K562 (cell line): ENCODE results near the gene BICC1.

ENCODE experiments used
- ARHGAP35 ChIP-seq: fragments of 450-650 bp; IDR thresholded peaks from 2 replicates; pipeline ENCODE4 v1.6.1; 2018; ENCODE audit not compliant: partially characterized antibody
- CHD2 ChIP-seq: IDR thresholded peaks from 2 replicates; pipeline ENCODE4 v1.6.1; 2011; ENCODE audit warnings: low read depth, low read length
- CHD4 ChIP-seq: fragments of 200-600 bp; sonication (generic); IDR thresholded peaks from 3 replicates; pipeline ENCODE4 v1.6.1; 2012; ENCODE audit warnings: low read depth, mild to moderate bottlenecking, mixed read lengths, low read length, inconsistent platforms; ENCODE audit not compliant: insufficient read depth, insufficient replicate concordance, poor library complexity, severe bottlenecking
- CREM ChIP-seq: IDR thresholded peaks from 2 replicates; pipeline ENCODE4 v1.6.1; 2014; ENCODE audit warnings: antibody characterized with exemption, low read depth
- MAFG ChIP-seq: fragments of 450-650 bp; conservative IDR thresholded peaks from 2 replicates; pipeline ENCODE4 v1.6.1; 2016; ENCODE audit warnings: missing genetic modification characterization, missing compliant biosample characterization
- MTA3 ChIP-seq: fragments of 450-650 bp; formaldehyde crosslinking; IDR thresholded peaks from 2 replicates; pipeline ENCODE4 v1.6.1; 2017; ENCODE audit warnings: mild to moderate bottlenecking, borderline replicate concordance
- NR3C1 ChIP-seq: sonication (generic); formaldehyde crosslinking; IDR thresholded peaks from 2 replicates; pipeline ENCODE4 v1.8.1; 2022; ENCODE audit warnings: missing genetic modification reagents
- POLR2A ChIP-seq: fragments of 450-650 bp; conservative IDR thresholded peaks from 2 replicates; pipeline ENCODE4 v1.6.1; 2016
- POLR2H ChIP-seq: IDR thresholded peaks from 2 replicates; pipeline ENCODE4 v1.6.1; 2016; ENCODE audit warnings: missing genetic modification characterization, low read depth, mild to moderate bottlenecking, control low read depth, missing compliant biosample characterization, moderate library complexity
- TF ChIP-seq, protein P1 (sequence below), 2 experiments: fragments of 450-650 bp in 1 of 2; sonication (generic) in 1 of 2; formaldehyde crosslinking in 1 of 2; IDR thresholded peaks in 1 of 2; conservative IDR thresholded peaks in 1 of 2; 2 replicates each; pipeline versions ENCODE4 v1.6.1 to v1.8.1; 2016 to 2023; ENCODE audit warnings: mild to moderate bottlenecking in 2 of 2, moderate library complexity in 2 of 2, inconsistent platforms in 1 of 2, missing genetic modification reagents in 1 of 2
- TF ChIP-seq, protein P2 (sequence below): sonication (generic); formaldehyde crosslinking; IDR thresholded peaks from 2 replicates; pipeline ENCODE4 v1.9.0; 2022; ENCODE audit warnings: mild to moderate bottlenecking, missing genetic modification reagents
- TF ChIP-seq, protein P3 (sequence below), 3 experiments: fragments of 200-800 bp in 1 of 3; fragments of 250-450 bp in 1 of 3; fragments of 450-650 bp in 1 of 3; sonication (Bioruptor Pico) in 1 of 3; sonication (Bioruptor generic) in 1 of 3; formaldehyde crosslinking in 1 of 3; IDR thresholded peaks; 2 replicates each; pipeline versions ENCODE4 v1.6.1 to v1.8.0; 2016 to 2022; ENCODE audit warnings: mild to moderate bottlenecking in 2 of 3, missing genetic modification characterization in 2 of 3, missing compliant biosample characterization in 1 of 3, moderate library complexity in 1 of 3

DNA sequence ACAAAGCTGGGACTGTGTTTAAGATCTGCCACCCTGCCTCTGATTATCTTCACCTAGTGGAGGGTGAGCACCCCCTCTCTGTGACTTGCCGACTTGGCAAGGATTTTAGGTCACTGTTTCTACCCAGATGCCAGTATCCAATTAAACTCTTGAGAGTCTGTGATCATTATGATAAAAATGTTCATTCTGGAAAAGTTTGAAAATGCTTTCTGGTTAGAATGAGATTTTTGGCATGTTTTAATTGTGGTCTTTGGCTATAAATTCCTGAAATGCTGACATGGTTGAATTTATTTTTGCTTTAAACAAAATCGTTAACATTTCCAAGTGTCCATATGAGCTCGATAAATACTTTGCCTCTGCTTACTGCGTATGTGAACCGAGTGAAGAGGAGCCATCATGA, 221.4 kb downstream of the BICC1 start:
- TF ChIP-seq NR3C1: no peak
- TF ChIP-seq MAFG (tag): no peak
- no peak for TF ChIP-seq CHD2
- TF ChIP-seq, protein P1, sequence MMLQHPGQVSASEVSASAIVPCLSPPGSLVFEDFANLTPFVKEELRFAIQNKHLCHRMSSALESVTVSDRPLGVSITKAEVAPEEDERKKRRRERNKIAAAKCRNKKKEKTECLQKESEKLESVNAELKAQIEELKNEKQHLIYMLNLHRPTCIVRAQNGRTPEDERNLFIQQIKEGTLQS (IDR thresholded peaks at IDR 0.05): no peak
- TF ChIP-seq, protein P1 (CRISPR knock-in tag; conservative IDR thresholded peaks at IDR 0.05): no peak
- TF ChIP-seq CREM: no peak
- no peak for TF ChIP-seq CHD4
- TF ChIP-seq POLR2H: no peak
- no peak for TF ChIP-seq ARHGAP35
- no peak for TF ChIP-seq MTA3
- TF ChIP-seq, protein P2, sequence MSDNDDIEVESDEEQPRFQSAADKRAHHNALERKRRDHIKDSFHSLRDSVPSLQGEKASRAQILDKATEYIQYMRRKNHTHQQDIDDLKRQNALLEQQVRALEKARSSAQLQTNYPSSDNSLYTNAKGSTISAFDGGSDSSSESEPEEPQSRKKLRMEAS (CRISPR knock-in tag): no peak
- TF ChIP-seq, protein P3, sequence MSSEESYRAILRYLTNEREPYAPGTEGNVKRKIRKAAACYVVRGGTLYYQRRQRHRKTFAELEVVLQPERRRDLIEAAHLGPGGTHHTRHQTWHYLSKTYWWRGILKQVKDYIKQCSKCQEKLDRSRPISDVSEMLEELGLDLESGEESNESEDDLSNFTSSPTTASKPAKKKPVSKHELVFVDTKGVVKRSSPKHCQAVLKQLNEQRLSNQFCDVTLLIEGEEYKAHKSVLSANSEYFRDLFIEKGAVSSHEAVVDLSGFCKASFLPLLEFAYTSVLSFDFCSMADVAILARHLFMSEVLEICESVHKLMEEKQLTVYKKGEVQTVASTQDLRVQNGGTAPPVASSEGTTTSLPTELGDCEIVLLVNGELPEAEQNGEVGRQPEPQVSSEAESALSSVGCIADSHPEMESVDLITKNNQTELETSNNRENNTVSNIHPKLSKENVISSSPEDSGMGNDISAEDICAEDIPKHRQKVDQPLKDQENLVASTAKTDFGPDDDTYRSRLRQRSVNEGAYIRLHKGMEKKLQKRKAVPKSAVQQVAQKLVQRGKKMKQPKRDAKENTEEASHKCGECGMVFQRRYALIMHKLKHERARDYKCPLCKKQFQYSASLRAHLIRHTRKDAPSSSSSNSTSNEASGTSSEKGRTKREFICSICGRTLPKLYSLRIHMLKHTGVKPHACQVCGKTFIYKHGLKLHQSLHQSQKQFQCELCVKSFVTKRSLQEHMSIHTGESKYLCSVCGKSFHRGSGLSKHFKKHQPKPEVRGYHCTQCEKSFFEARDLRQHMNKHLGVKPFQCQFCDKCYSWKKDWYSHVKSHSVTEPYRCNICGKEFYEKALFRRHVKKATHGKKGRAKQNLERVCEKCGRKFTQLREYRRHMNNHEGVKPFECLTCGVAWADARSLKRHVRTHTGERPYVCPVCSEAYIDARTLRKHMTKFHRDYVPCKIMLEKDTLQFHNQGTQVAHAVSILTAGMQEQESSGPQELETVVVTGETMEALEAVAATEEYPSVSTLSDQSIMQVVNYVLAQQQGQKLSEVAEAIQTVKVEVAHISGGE (CRISPR knock-in tag; IDR thresholded peaks at IDR 0.05): no peak
- no peak for TF ChIP-seq POLR2A
